Putamen (tissue), 1 donor: ENCODE measurements around the gene KISS1R.
"Not testable (repeated sequence)": the region's sequence is repeated elsewhere in the genome, so short reads cannot be mapped to it uniquely, and the experiment has no call there.

Source experiments
- DNase-seq: peaks from one replicate; pipeline ENCODE4 v3.0.0-alpha.2; 2016; ENCODE audit warnings: low spot score

KISS1R gene

DNA sequence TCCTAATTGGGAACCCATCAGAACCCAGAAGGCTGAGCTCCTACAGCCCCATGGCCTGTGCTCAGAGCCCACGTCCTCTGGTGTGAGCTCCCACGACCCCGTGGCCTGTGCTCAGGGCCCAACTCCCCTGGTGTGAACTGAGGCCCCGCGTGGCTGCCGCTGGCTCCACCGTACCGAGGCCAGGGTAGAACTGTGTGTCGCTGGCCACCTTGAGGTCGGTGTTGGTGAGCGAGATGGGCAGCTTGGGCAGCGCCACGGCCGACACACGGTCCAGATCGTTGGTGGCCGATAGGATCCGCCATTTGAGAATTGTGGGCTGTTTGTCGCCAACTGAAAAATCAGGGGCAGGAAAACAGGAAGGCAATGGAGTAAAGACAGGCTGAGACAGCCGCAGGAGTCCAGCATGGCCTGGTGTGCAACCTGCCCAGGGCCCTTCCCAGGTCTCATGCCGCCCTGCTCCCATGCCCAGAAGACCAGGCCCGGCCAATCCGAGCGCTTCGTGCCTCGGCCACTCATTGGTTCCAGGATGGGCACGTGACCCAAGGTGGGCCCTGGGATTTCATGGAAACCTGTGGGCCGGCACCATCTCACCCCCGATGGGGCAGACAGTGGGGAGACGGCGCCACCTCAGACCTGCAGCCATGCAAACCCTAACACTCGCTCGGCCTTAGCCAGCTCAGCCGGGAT is 35.6 kb upstream of the KISS1R start:
- DNase-seq = no peak

DNA sequence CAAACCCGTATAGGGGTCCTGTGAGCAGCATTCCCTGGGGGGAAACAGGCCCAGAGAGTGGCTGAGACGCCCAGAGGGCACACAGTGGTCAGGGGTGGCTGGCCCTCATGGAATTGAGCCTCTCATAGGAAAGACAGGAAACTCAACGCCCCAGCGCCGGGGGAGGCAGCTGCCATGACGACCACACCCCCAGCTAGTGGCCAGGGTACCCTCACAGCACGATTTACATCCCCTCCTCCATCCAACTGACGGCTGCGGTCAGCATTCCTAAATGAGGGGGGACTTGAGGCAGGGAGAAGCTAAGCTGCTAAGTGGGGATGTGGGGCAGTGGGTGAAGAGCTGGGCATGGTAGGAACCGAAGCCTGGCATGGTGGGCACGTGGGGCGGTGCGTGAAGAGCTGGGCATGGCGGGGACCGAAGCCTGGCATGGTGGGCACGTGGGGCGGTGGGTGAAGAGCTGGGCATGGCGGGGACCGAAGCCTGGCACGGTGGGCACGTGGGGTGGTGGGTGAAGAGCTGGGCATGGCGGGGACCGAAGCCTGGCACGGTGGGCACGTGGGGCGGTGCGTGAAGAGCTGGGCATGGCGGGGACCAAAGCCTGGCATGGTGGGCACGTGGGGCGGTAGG is 34.1 kb upstream of the KISS1R start:
- DNase-seq = no peak

DNA sequence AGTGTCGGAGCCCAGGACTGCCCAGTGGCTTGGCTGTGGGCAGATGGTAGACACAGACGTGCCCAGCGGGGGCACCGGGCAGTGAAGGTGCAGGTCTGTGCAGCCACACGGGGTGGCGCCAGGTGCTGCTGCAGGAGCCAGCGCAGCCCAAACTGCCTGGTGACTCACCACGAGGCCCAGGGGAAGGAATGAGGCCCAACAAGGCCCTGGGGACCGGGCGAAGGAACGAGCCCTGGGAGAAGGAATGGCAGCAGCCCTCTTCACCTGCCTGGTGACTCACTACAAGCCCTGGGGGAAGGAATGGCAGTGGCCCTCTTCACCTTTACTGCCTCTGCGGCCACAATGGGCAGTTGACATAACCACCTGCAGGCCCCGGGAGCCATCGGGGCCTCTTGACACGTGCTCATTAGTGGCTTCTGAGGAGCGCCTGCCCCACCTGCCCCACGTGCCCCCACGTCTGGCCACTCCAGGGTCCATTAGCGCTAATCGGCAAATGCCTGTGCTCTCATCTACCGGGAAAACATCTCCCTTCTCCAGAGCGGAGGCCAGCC is 33.4 kb upstream of the KISS1R start:
- DNase-seq = no peak

DNA sequence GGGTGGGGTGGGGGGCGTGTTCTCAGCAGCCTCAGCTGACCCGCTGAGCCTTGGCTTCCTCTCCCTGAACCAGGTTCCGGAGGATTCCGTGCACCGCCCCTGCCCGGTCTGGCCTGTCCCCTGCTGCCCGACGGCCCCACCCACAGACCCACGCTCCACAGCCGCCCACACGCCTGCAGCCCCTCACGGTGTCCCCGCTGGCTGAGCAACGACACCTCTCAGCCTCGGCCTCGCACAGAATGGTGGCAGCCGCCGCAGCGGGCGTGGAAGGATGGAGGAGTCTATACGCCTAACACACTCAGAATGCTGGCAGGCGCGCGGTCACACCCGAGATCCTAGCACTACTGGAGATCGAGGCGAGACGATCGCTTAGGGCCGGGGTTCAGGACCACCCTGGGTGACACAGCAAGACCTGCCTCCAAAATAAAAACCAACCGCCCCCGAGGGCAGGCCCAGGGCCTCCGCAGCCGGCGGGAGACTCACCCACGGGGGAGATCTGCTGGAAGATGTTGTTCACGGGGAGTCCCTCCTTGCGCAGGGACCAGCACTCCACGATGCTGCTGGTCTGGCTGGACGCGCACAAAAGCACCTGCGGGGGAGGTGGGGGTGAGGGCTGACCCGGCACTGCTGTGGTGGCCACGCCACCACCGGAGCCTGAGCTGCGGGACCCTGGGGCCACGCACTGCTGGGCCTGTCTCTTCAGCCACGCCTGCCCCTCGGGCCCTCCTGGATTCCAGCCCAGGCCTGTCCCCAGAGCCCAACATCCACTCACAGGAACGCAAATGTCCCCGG is 32.5 kb upstream of the KISS1R start:
- no peak for DNase-seq

DNA sequence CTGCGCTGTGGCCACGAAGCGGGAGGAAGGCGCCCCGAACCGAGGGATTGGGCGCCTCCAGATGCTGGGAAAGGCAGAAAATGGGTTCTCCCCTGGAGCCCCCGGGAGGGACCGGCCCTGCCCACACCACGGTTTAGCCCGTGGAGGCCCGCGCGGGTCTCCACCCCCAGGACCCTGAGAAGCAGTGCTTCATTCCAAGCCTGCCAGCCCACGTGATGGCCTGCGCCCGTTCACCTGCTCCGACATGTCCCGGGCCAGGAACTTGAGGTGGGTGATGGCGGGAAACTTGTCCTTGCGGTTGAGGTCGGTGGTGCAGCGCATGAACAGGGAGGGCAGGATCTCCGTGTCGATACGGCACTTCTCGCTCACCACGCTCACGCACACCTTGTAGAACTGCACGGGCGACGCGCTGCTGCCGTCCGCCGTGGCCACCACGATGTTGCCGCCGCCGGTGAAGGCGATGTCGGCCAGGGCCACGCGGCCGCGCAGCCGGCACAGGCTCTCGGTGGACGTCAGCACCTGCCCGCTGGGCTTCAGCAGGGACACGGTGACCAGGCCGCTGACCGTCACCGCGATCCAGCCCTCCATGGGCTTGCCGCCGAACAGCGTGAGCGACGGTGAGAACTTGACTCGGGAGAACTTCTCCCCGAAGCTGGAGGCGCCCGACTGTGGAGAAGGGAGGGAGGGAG is 31.5 kb upstream of the KISS1R start:
- DNase-seq = no peak

DNA sequence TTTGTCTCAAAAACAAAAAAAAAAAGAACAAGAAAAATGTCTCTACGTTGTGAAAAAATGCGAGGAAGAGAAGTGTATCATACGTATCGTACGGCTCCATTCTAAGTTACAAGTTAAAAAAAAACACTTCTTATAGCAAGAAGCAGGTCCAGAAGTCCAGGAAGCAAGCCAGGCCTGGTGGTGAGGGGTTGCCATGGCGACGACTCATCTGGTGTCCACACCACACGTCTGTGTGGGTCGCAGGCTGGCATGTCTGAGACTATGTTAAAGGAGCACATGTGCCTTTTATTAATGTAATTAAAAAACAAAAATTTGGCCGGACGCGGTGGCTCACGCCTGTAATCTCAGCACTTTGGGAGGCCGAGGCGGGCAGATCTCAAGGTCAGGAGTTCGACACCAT is 30.1 kb upstream of the KISS1R start:
- no peak for DNase-seq

DNA sequence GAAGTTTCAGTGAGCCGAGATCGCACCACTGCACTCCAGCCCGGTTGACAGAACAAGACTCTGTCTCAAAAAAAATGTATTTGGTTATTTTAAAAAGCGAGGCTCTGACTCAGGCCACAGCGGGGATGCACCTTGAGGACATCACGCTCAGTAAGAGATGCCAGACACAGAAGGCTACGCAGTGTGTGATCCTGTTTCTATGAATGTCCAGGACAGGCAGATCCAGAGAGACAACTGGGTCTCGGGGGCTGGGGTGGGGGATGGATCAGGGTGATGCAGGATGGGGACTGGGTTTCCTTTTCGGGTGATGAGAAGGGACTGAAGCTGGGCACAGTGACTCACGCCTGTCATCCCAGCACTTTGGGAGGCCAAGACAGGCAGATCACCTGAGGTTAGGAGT is 29.5 kb upstream of the KISS1R start:
- DNase-seq = no peak

DNA sequence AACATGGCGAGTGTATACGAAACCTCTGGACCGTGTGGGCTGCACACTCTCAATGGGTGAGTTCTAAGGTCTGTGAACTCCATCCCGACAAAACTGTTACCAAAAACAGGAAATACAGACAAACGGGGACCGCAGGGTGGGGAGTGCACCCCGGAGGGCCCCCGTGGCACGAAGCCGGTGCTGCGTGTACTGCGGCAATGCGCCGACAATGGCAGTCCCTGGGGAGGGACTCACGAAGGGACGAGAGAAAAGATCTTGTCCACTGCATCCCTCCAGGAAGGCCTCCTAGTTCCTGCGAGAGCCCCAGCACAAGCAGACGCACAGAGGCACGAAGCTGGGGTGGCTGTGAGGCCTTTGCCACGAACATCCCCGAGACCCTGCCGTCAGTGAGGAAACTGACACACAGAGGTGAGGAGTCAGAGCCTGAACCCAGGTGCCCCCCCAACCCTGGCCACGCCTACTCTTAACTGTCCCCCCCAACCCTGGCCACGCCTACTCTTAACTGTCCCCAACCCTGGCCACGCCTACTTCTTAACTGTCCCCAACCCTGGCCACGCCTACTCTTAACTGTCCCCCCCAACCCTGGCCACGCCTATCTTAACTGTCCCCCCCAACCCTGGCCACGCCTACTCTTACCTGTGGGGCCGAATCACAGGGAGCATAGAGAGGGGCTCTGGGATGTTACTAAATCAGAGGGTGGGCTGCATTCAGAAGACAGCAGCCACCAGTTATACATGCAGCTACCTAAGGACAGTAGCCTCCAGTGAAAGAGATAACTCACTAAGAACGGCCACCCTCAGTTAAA is 28.4 kb upstream of the KISS1R start:
- DNase-seq = no peak

DNA sequence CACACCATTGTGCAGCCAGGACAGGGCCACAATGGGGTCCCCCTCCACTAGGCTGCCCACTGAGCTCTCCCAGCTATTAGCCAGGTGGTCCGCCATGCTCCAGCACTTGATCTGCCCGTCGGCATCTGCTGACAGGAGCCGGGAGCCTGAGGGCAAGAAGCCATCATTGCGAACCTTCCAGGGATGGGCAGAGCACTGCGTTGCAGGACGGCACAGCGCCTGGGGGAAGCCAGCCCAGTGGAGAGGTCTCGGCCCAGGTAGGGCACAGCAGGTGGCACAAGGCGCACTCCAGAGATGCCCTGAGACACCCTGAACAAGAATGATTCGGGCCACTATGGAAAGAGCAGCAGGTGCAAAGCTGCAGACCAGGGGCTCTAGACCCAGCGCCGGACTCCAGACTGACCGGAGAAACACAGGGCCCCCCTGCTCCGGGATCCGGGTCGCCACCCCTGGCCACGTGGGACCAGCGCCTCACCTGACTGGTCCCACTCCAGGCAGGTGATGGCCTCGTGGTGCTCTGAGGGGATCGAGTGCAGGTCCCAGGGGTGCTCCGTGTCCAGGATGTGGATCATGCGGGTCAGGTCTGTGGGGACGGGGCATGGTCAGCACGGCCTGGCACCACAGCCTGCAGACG is 27.4 kb upstream of the KISS1R start:
- no peak for DNase-seq

DNA sequence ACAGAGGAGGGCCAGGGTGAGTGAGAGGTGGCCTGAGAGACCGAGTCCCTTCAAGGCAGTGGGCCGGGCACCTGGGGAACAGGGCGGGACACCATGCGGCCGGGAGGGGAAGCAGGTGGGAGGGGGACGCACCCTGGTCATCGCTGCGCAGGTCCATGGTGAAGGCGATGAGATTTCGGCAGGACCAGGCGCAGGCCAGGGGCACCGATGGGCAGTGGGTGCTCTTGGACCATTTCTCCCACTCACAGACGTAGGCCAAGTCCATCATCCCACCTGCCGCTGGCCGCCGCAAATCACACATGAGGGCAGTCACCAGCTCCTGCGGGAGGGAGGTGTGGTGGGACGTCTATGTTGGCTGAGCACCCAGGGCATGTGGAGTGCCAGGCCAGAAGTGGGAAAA is 26.3 kb upstream of the KISS1R start:
- DNase-seq = no peak

DNA sequence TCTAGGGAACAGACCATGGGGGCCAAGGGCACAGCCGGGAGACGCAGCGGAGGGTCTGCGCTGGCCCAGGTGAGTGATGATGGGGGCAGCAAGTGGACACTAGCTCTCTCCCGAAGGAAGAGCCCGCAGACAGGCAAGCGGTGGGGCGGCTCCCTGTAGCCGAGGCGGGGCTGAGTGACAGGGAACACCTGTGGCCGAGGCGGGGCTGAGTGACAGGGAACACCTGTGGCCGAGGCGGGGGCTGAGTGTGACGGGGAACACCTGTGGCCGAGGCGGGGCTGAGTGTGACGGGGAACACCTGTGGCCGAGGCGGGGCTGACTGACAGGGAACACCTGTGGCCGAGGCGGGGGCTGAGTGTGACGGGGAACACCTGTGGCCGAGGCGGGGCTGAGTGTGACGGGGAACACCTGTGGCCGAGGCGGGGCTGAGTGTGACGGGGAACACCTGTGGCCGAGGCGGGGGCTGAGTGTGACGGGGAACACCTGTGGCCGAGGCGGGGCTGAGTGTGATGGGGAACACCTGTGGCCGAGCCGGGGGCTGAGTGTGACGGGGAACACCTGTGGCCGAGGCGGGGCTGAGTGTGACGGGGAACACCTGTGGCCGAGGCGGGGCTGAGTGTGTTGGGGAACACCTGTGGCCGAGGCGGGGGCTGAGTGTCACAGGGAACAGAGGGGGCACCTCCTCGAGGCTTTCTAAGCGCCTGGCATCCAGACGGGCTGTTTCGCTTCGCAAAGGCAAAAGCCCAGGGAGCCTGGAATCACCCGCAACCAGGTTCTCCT is 25.5 kb upstream of the KISS1R start:
- DNase-seq = not testable (repeated sequence)

DNA sequence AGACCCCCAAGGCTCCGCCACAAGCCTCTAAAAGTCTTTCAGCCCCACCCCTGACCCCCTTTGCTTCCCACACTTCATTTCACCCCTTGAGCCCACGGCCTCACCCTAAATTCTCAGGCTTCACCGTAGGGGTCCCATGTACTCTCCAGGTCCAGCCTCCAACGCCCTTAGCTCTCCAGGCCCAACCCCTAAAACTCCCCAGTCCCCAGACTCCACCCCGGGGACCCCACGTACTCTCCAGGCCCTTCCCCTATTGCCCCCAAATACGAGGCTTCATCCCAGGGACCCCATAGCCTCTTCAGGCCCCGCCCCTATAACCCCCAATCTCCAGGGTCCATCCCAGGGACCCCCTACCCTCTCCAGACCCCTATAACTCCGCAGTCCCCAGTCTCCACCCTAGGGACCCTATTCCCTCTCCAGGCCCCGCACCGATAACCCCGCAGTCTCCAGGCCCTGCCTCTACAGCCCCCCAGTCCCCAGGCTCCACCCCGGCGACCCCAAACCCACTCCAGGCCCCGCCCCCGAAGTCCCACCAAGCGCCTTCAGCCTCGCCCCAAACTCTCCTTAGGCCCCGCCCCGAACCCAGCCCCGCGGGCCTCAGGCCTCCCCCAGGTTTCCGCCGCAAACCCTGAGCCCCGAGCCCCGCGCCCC is 24.8 kb upstream of the KISS1R start:
- DNase-seq = no peak

DNA sequence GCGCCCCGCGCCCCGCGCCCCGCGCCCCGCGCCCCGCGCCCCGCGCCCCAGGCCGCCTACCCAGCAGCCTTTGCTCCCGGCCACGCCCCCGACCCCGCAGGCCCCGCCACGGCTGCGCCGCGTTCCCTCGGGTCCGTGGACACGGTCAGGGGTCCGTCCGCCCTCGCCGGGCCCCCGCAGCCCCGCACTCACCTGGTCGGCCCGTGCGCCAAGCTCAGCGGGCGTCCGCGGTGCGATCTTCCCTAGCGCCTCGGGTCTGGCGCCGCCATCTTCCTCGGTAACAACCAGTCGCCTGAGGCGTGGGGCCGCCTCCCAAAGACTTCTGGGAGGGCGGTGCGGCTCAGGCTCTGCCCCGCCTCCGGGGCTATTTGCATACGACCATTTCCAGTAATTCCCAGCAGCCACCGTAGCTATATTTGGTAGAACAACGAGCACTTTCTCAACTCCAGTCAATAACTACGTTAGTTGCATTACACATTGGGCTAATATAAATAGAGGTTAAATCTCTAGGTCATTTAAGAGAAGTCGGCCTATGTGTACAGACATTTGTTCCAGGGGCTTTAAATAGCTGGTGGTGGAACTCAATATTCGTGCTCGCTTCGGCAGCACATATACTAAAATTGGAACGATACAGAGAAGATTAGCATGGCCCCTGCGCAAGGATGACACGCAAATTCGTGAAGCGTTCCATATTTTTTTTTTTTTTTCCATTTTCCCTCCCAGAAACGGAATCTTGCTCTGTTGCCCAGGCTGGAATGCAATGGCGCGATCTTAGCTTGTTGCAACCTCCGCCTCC is 24.0 kb upstream of the KISS1R start, which contains the start of the genes MED16 and RNU6-9:
MED16 (minus strand) TSS at position 294 of the 796 bp plus-strand sequence. CDS start 2,056 bp downstream, outside the sequence.
RNU6-9 (plus strand) TSS at position 591 of the 796 bp plus-strand sequence.
- DNase-seq = peak; percentile 95

DNA sequence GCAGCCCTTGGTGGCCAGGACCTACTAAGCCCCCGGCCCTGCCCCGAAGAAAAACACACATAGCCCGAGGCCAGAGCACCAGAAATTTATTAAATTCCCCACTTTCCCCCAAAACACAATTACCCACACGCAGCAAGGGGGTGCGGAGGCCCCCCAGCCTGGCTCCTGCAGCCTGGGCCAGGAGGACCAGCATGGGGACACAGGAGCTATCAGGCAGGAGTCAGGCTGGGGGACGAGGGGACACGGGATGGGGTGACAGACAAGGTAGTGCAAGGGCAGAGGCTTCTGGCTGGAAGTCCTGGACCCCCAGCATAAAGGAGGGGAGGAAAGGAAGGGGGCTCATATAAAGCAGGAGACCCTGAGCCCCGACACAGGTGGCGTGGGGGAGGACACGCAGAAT is 20.7 kb upstream of the KISS1R start:
- DNase-seq = no peak

DNA sequence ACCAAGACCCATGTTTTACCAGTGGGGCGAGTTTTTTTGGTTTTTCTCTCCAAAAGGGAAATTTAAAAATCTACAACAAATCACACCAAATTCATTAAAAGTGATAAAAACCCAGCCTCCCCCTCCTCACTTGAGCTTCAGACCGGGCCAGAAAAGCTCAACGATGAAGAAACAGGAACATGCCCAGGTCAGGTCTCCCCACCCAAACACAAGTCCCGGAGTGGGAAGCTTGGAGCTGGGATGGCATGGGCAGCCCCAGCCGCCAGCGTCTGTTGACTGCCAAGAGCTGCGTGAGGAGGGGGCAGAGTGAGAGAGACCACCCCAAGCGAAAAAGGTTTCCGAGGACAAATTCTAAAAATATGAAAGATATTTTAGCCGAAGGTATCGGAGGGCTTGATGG is 20.1 kb upstream of the KISS1R start:
- no peak for DNase-seq

DNA sequence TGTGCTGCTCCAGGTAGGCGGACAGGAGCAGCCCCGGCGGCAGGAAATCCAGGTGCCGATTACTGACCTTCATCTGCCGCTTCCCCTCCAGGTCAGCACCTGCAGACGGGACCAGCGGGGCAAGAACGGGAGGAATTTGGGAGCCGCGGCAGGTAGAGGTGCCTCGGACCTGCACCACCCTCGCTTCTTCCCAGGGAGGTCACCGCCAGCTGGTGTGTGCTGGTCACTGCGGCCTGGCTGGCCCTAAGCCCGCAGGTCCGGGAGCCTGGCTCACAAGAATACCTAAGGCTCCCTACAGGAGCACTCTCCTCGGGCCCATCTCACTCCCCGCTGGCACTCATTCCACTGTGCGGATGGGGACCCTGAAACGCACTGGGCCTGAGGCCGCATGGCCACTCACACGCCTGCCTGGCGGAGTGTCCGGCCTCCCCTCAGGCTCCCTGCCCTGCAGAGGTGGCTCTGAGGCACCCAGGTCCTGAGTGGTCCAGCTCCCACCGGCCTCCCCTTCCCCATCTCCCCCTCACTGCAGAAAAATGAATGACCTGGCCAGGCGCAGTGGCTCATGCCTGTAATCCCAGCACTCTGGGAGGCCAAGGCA is 19.6 kb upstream of the KISS1R start:
- DNase-seq = no peak

DNA sequence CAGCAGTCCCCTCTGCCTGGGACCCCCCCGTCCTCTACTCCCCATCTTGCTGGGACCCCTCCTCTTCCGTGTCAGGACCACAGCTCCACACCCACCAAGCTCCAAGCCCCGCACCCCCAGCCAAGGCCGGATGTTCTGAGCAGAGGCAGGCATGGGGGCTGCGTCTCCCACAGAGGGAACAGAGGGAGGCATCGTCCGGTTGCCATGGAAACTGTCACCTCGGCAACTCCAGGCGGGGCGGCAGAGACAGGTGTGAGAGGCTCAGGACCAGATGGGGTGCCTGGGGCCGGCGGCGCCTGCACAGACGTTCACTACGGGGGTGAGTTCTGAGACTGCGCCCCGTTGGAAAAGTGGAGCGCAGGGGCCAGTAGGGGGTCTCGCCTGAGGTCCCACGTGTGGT is 18.5 kb upstream of the KISS1R start:
- DNase-seq = peak; percentile 78
